GM12892 (cell line): ENCODE data around the gene OPRL1.

Experiments used
- DNase-seq: peaks from one replicate; pipeline ENCODE4 v3.0.0; 2011; ENCODE audit not compliant: insufficient read length
- FAIRE-seq: peaks from 2 replicates; lab custom pipeline; 2011; peaks lifted over from hg19 to GRCh38; lab: Jason Lieb, UNC
- POLR2A ChIP-seq: IDR thresholded peaks from 2 replicates; pipeline ENCODE4 v1.6.1; 2011; ENCODE audit warnings: low read depth, low read length, control low read depth
- POLR2AphosphoS5 ChIP-seq: IDR thresholded peaks from 2 replicates; pipeline ENCODE4 v1.6.1; 2011; ENCODE audit warnings: low read depth, low read length, control low read depth
- TAF1 ChIP-seq: IDR thresholded peaks from 2 replicates; pipeline ENCODE4 v1.6.1; 2011; ENCODE audit warnings: low read depth, mild to moderate bottlenecking, control low read depth, low read length, borderline replicate concordance

Gene OPRL1

DNA sequence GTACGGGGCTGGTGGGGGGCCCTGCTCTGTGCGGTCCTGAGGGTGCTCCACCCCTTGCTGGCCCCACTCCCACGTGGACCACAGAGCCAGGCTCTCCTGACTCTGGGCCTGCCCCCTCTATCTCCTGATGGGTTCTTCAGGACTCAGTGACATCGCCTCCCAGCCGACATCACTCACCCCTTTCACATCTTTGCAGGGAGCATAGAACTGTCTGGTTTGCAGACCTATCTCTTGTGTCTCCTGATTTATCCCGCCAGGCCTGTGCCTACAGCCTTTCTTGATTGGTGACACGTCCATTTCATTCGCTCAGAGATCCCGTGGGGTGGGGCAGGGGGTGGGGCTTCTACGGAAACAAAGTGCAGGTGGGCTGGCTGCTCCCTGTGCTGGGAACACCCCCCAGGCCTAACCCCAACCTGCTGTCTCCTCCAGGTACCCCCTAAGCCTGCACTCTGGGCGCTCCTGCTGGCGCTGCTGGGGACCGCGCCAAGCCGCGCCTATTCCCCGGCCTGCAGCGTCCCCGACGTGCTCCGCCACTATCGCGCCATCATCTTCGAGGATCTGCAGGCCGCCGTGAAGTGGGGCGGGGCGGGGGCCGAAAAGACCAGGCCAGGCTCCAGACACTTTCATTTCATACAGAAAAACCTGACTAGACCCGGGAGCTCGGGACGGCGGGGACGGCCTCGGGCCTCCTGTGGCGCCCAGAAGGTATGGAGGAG lies 42.2 kb upstream of the OPRL1 start:
- DNase-seq (no peak), FAIRE-seq (no peak)
- peak; percentile 62 for TF ChIP-seq POLR2AphosphoS5
- peak; percentile 55; the same call in 1 of the 2 replicates for TF ChIP-seq POLR2A
- no peak for TF ChIP-seq TAF1

DNA sequence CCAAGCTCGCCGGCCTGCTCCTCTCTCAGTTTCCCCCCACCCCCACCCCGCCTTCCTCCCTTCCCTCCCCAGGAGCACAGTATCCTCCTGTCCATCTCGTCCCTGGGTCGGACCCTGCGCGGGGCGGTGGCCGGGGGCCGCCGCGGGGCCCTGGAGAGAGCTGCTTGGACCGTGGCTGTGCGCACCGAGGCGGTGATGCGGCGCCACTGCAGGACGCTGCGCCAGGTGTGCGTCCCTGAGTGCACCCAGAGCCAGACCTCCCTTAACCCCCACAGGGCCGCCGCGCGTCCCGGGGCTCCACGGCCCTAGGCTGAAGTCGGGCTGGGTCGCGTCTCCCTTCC lies 41.7 kb upstream of the OPRL1 start:
- FAIRE-seq (no peak), DNase-seq (no peak)
- TF ChIP-seq TAF1 (no peak), POLR2AphosphoS5 (no peak), POLR2A (0 out of 2 replicates have a peak, but pooled peaks have one; percentile 10)

DNA sequence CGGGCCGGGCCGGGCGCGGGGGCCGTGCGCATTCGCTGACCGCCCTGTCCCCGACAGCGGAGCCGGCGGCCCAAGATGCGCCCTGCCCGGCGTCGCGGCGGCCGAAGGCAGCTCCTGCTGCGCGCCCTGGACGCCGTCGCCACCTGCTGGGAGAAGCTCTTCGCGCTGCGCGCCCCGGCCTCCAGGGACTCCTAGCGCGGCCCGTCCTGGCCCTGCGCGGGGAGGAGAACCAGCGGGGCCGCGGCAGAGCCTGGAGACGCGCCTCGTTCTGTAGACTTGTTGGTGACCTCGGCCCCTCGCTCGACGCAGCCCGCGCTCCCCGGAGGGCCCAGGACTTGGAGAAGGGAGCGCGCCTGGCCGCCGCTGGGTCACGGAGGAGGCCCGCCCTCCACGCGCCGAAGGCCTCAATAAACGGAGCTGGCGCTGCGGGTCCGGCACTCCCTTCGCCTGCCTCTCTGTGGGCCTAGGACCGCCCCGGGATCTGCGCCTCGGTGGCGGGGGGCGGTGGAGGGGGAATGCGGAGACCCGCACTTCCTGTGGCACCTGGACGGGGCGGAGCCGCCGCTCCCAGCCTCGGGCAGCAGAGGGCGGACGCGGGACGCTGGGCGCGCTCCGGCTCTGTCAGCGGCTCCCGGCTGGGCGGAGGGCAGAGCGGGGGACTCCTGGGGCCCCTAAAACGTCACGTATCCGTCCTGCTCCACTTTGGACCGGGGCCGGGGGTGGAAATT lies 41.2 kb upstream of the OPRL1 start:
- FAIRE-seq (peak; percentile 40), DNase-seq (peak; percentile 91)
- TF ChIP-seq POLR2A: no peak; the same call in 1 of the 2 replicates
- TF ChIP-seq POLR2AphosphoS5: no peak
- TF ChIP-seq TAF1: no peak

GRCh38 chr20:64039293-64040160 lies 40.4 kb upstream of the OPRL1 start:
- no peak for TF ChIP-seq POLR2A
- TF ChIP-seq POLR2AphosphoS5: no peak
- TF ChIP-seq TAF1: no peak
- DNase-seq (no peak), FAIRE-seq (no peak)

DNA sequence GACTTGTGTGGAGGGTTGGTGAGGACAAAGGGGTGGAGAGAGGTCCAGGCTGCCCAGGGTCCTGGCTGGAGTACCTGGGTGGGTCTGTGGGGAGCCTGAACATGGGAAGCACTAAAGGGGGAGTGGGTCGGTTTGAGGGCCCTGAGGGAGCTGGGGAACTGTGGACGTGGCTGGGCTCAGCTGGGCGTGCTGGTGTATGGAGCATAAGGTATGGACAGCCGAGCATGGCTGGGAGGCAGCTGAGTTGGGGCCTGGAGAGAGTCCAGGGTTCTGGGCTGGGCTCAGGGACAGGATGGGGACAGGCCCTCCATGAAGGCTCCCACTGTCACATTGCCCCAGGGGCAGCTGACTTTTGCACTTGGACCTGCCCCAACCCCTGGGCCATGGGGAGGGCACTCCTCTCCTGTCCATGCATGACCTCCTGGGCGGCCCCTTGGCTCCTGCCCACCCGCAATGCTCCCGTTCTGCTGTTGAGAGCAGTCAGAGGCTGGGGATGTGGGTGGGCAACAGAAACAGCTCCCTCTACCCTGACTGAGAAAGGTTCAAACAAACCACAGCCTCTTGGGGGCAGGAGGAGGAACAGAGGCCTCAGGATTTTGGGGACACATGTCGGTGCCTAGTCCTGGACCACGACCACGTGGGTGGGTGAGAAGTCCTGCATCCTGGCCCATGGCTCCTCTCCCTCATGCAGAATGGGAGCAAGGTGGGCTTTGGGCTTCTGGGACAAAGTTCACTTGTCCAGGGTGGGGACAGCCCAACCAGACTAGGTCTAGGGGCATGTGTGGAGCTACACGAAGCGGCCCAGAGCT lies 39.4 kb upstream of the OPRL1 start:
- TF ChIP-seq POLR2AphosphoS5 (no peak), POLR2A (peak; percentile 35; the same call in 1 of the 2 replicates), TAF1 (no peak)
- FAIRE-seq (no peak), DNase-seq (no peak)

DNA sequence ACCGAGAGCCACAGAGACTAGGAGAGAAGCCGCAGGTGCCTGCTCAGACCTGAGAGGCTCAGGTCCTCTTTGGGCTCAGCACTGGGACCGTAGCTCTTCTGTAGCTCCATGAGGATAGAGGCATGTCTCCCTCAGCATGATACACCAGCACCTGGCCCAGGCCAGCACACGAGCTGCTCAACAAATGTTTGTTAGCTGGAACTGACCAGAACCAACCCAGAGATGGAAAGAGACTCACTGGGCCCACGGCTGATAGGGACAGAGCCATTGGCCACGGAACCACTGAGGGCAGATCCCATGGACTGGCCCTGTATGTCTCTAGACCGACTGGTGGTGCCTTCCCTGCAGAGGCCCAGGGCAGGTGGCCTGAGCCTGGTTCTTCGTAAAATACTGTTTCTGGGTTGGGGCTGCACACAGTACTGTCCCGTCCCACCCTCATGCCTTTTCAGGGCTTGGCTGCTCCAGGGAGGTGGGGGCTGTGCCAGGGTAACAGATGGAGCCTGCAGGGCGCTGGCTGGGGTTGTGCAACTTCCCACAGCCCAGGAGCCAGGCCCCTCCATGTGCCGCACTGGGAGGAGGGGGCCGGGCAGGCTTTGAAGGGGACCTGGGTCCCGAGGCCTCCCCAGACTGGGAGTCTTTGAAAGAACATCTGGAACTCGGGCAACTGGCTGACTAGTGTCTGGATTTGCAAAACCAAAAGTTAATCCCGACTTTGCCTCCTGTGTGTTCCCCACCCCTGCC lies 38.7 kb upstream of the OPRL1 start:
- DNase-seq (no peak), FAIRE-seq (no peak)
- TF ChIP-seq POLR2AphosphoS5 (no peak), TAF1 (no peak), POLR2A (no peak)

DNA sequence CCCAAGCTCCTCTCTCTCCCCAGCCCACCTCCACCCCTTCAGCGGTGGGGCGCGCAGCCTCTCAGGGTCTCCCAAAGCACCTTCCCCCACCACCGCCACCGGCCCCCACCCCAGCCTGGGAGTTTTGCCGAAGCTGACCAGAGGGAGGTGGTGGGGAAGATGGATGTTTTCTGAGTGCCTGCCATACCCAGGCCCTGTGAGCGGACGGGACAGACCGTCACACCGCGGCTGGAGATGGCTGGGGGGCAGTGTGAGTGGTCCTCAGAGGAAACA lies 38.2 kb upstream of the OPRL1 start:
- DNase-seq (no peak), FAIRE-seq (no peak)
- TF ChIP-seq TAF1 (no peak), POLR2AphosphoS5 (no peak), POLR2A (no peak)

DNA sequence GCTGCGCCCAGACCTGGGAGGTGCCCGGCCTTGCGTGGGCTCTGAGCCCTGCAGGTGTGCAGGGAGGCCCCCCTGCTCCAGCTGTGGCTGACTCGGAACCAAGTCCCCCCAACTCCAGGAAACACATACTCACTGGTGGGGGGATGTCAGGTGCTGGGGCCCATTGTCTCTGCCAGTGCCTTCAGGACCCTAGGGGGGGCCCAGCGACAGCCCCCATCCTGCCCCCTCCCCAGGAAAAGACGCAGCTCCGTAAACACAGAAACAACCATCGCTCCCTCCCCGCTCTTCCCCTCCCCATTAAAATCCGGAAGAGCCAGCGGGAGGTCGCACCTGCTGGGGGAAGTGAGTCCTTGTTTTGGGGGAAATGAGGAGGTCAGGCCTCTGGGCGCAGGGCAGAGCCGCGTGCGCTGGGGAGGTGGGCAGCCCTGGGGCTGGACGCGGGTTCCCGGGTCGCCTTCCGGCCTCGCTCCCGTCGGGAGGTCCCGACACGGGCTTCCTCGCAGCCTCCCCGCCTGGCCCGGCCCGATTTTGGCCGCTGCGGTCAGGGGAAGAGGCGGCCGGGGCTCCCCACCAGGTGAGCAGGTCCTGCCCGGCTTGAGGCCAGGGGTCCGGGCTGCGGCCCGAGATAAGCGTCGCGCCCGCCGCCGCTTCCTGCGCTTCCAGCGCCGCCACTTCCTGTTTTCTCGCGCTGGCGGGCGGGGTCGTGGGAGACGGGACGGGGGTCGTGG lies 37.7 kb upstream of the OPRL1 start:
- TF ChIP-seq POLR2A (peak; percentile 60; the same call in 1 of the 2 replicates), TAF1 (no peak), POLR2AphosphoS5 (0 out of 2 replicates have a peak, but pooled peaks have one; percentile 33)
- FAIRE-seq (no peak), DNase-seq (no peak)

DNA sequence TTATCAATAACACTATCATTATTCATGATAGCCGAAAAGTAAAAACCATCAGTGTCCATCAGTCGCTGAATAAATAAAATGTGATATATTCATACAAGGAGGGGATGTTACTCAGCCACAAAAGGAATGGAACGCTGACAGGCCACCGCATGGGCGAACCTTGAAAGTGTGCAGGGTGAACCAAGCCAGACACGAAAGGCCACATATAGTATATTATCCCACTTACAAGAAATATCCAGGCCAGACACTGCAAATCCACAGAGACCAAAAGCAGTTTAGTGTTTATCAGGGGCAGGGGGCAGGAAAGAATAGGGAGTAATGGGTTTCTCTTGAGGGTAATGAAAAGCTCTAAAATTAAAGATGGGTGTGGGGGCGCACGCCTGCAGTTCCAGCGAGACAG lies 36.1 kb upstream of the OPRL1 start:
- no peak for DNase-seq
- FAIRE-seq: no peak
- no peak for TF ChIP-seq POLR2AphosphoS5
- TF ChIP-seq TAF1: no peak
- TF ChIP-seq POLR2A: no peak
